ENCODE data around the gene ERC2. TPM values are rescaled to one million over a fixed set of nuclear protein-coding genes. Genes with fewer than 3 reads are reported as not detected.

Gene ERC2
- polyA plus RNA-seq, 2 of the 4 experiments (the other 2 are of a cell fraction), result 0.16 TPM; not detected in 1

DNA sequence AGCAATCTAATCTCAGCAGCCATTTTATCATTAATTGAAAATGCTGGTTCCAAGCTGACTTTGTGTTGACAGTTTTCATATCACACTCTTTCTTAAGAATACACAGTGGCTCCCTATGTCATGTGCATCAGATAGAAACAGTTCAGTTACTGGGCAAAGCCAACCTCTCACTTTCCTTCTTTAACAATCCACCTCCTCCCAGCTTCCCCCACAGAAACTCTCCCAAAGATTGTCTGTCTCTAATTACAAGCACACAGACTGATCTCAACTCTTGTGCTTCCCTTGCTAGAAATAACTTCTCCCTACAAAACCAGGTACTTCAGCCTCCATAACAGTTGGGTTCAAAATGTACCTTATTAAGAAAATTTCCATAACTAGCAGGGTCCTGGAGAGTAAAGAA, 752.2 kb downstream of the ERC2 start:
- H3K4me1 ChIP-seq, result no peaks in the 10 kb centered on the region
- CTCF ChIA-PET, result no interaction called here
- ATAC-seq (no peak), FAIRE-seq (no peak), DNase-seq (ENCODE audit: low read depth in 1 of 2, low spot score in 1 of 2) (no peak)
- H3K4me3 ChIP-seq, result no peak overlapping the region
- no peak overlapping the region for H3K27ac ChIP-seq
- TF ChIP-seq CEBPB (IDR thresholded peaks at IDR 0.05) (no peak), RNF2 (IDR thresholded peaks at IDR 0.05; ENCODE audit: borderline replicate concordance, low read depth) (no peak), ZSCAN20 (CRISPR knock-in tag; IDR thresholded peaks at IDR 0.05) (no peak)
- H3K4me2 ChIP-seq, result no peak overlapping the region
- no peaks in the 10 kb centered on the region for H3K9me3 ChIP-seq
- POLR2A ChIA-PET, result no interaction called here

DNA sequence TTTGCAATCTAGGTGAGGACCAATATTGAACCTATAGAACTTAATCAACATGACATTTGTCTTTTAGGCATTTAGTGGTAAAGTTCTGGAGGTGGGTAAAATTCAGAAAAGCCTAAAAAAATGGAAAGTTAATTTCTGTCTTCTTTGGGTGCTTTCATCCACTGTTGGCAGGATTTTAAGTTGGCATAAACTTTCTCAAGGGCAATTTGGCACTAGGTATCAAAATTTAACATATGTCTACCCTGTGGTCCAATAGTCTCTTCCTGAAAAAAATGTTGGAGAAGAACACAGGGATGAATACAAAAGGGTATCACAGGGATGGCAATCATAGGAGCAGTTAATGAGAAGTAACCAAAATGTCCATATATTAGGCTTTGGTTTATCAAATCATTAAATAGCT, 754.2 kb downstream of the ERC2 start:
- ATAC-seq (no peak), DNase-seq (ENCODE audit: low read depth in 1 of 2, low spot score in 1 of 2) (no peak), FAIRE-seq (no peak)
- TF ChIP-seq HDAC2 (IDR thresholded peaks at IDR 0.05) (no peak), CBX8 (IDR thresholded peaks at IDR 0.05) (no peak), KDM5A (IDR thresholded peaks at IDR 0.05) (no peak), ZC3H11A (IDR thresholded peaks at IDR 0.05) (no peak), HOXB5 (CRISPR knock-in tag; IDR thresholded peaks at IDR 0.05) (no peak)
- ChIA-PET CTCF (interaction anchor here (0.6 kb wide), 1 partner anchor 222 kb away, joined by 3 read pairs; no protein-coding TSS in a partner anchor), POLR2A (no interaction called here)
- Histone ChIP-seq H3K4me3 (no peak overlapping the region), H3K4me1 (no peaks in the 10 kb centered on the region), H3K4me2 (no peak overlapping the region), H3K27ac (no peak overlapping the region), H3K9me3 (no peaks in the 10 kb centered on the region)

- TF ChIP-seq RFX5 (IDR thresholded peaks at IDR 0.05) (no peak), SREBF2 (IDR thresholded peaks at IDR 0.05) (no peak), SMC3 (IDR thresholded peaks at IDR 0.05) (no peak), EHMT2 (IDR thresholded peaks at IDR 0.05; ENCODE audit: low read depth) (no peak), BHLHE40 (IDR thresholded peaks at IDR 0.05; ENCODE audit: low read depth, low read length) (no peak), POLR2A (IDR thresholded peaks at IDR 0.05; ENCODE audit: low read length) (no peak), ZC3H11A (IDR thresholded peaks at IDR 0.05) (no peak), MAZ (IDR thresholded peaks at IDR 0.05; ENCODE audit: borderline replicate concordance, low read depth, low read length) (no peak), FOSB (CRISPR knock-in tag; IDR thresholded peaks at IDR 0.05) (no peak)
- H3K27ac ChIP-seq, result no peak overlapping the region
- CTCF ChIA-PET, result no interaction called here
- no peaks in the 10 kb centered on the region for H3K4me1 ChIP-seq
- H3K4me2 ChIP-seq, result no peak overlapping the region
- no peaks in the 10 kb centered on the region for H3K9me3 ChIP-seq
- POLR2A ChIA-PET, result no interaction called here
- FAIRE-seq (no peak), ATAC-seq (no peak), DNase-seq (ENCODE audit: low read depth in 1 of 2, low spot score in 1 of 2) (no peak)
- 3% methylated on average over 1 of the region's 1 CpG for WGBS (ENCODE audit: missing lambda C conversion rate)
- no peak overlapping the region for H3K4me3 ChIP-seq
Measured at GRCh38 chr3:55711646-55712045, 756.6 kb downstream of the ERC2 start.

- POLR2A ChIA-PET, result no interaction called here
- DNase-seq (ENCODE audit: low read depth in 1 of 2, low spot score in 1 of 2) (no peak), FAIRE-seq (no peak), ATAC-seq (no peak)
- H3K4me1 ChIP-seq, result no peaks in the 10 kb centered on the region
- TF ChIP-seq TP53 (CRISPR knock-in tag; IDR thresholded peaks at IDR 0.05) (no peak), FOXS1 (CRISPR knock-in tag; IDR thresholded peaks at IDR 0.05) (no peak), ESRRA (IDR thresholded peaks at IDR 0.05; ENCODE audit: borderline replicate concordance, low read length) (no peak), GATA3 (IDR thresholded peaks at IDR 0.05; ENCODE audit: borderline replicate concordance) (no peak), ZSCAN20 (CRISPR knock-in tag; IDR thresholded peaks at IDR 0.05) (no peak), ZC3H11A (IDR thresholded peaks at IDR 0.05) (no peak), TFCP2L1 (CRISPR knock-in tag; IDR thresholded peaks at IDR 0.05) (no peak), RARB (CRISPR knock-in tag; IDR thresholded peaks at IDR 0.05) (no peak), RCOR1 (IDR thresholded peaks at IDR 0.05; ENCODE audit: low read depth, low read length) (no peak)
- TF ChIP-seq, protein P1, sequence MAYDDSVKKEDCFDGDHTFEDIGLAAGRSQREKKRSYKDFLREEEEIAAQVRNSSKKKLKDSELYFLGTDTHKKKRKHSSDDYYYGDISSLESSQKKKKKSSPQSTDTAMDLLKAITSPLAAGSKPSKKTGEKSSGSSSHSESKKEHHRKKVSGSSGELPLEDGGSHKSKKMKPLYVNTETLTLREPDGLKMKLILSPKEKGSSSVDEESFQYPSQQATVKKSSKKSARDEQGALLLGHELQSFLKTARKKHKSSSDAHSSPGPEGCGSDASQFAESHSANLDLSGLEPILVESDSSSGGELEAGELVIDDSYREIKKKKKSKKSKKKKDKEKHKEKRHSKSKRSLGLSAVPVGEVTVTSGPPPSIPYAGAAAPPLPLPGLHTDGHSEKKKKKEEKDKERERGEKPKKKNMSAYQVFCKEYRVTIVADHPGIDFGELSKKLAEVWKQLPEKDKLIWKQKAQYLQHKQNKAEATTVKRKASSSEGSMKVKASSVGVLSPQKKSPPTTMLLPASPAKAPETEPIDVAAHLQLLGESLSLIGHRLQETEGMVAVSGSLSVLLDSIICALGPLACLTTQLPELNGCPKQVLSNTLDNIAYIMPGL (CRISPR knock-in tag; IDR thresholded peaks at IDR 0.05; ENCODE audit: borderline replicate concordance), result no peak
- TF ChIP-seq, protein P2, sequence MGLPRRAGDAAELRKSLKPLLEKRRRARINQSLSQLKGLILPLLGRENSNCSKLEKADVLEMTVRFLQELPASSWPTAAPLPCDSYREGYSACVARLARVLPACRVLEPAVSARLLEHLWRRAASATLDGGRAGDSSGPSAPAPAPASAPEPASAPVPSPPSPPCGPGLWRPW (IDR thresholded peaks at IDR 0.05), result no peak
- TF ChIP-seq, protein P3, sequence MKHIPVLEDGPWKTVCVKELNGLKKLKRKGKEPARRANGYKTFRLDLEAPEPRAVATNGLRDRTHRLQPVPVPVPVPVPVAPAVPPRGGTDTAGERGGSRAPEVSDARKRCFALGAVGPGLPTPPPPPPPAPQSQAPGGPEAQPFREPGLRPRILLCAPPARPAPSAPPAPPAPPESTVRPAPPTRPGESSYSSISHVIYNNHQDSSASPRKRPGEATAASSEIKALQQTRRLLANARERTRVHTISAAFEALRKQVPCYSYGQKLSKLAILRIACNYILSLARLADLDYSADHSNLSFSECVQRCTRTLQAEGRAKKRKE (CRISPR knock-in tag; IDR thresholded peaks at IDR 0.05; ENCODE audit: low read depth), result no peak
- CTCF ChIA-PET, result no interaction called here
- no peak overlapping the region for H3K27ac ChIP-seq
- no peak overlapping the region for H3K4me3 ChIP-seq
- no peaks in the 10 kb centered on the region for H3K9me3 ChIP-seq
- WGBS (ENCODE audit: missing lambda C conversion rate), result 48% methylated on average over 8 of the region's 8 CpGs
- no peak overlapping the region for H3K4me2 ChIP-seq
Measured at GRCh38 chr3:55709411-55710012, 758.8 kb downstream of the ERC2 start.
